Testis (tissue), 2 donors: ENCODE results near the gene SNED1.

Experiments used
- CTCF ChIP-seq, 3 experiments: fragments of 450-650 bp in 2 of 3; fragments of 200-600 bp in 1 of 3; sonication (generic) in 1 of 3; IDR thresholded peaks; one replicate each; pipeline ENCODE4 v1.5.1; 2016 to 2019; ENCODE audit warnings: antibody characterized with exemption in 3 of 3, mild to moderate bottlenecking in 2 of 3, moderate library complexity in 1 of 3
- POLR2A ChIP-seq: fragments of 450-650 bp; IDR thresholded peaks from one replicate; pipeline ENCODE4 v1.6.1; 2017; ENCODE audit warnings: antibody characterized with exemption, mild to moderate bottlenecking, moderate library complexity

- TF ChIP-seq CTCF (IDR thresholded peaks at IDR 0.05) = no peak
- no peak for TF ChIP-seq POLR2A
These were observed 29.4 kb upstream of the SNED1 start for GRCh38 chr2:240968731-240969624.
